GM23338 (cell line): Measurements from ENCODE around the gene GOLGA7B. TPM values are rescaled to one million over a fixed set of nuclear protein-coding genes. Genes with fewer than 3 reads are reported as not detected.

Experiments
- ATAC-seq: fragments of 200-7000 bp; cut with Tn5 transposase; 3 replicates; pipeline ENCODE4 v1.9.1; 2020
- DNase-seq: peaks from one replicate; pipeline ENCODE4 v3.0.0-alpha.2; 2015; ENCODE audit warnings: low spot score
- H2AFZ ChIP-seq: fragments of 200-600 bp; sonication (generic); 2 replicates; pipeline ENCODE4 v1.8.0; 2016; ENCODE audit warnings: antibody characterized with exemption, mild to moderate bottlenecking, moderate library complexity
- H3F3A ChIP-seq: fragments of 200-600 bp; sonication (generic); replicated peaks from 2 replicates; pipeline ENCODE4 v1.8.0; 2017; ENCODE audit warnings: antibody characterized with exemption, mixed run types, low read depth
- H3K27ac ChIP-seq: fragments of 200-600 bp; sonication (generic); 2 replicates; pipeline ENCODE4 v1.6.1; 2016; ENCODE audit warnings: low read depth
- H3K27me3 ChIP-seq: fragments of 200-600 bp; sonication (generic); 2 replicates; pipeline ENCODE4 v1.8.0; 2016; ENCODE audit warnings: mild to moderate bottlenecking, mixed run types, moderate library complexity; ENCODE audit not compliant: insufficient read depth
- H3K36me3 ChIP-seq: fragments of 200-600 bp; sonication (generic); 2 replicates; pipeline ENCODE4 v1.8.0; 2016; ENCODE audit warnings: mild to moderate bottlenecking; ENCODE audit not compliant: insufficient read depth
- H3K4me1 ChIP-seq: fragments of 200-600 bp; sonication (generic); 2 replicates; pipeline ENCODE4 v1.8.0; 2016; ENCODE audit warnings: mild to moderate bottlenecking, moderate library complexity; ENCODE audit not compliant: insufficient read depth
- H3K4me2 ChIP-seq: fragments of 200-600 bp; sonication (generic); 2 replicates; pipeline ENCODE4 v1.7.1; 2017; ENCODE audit warnings: mixed run types
- H3K4me3 ChIP-seq: fragments of 200-600 bp; sonication (generic); 2 replicates; pipeline ENCODE4 v1.6.1; 2016; ENCODE audit warnings: mixed run types
- H3K79me2 ChIP-seq: fragments of 200-600 bp; sonication (generic); replicated peaks from 2 replicates; pipeline ENCODE4 v1.8.0; 2017; ENCODE audit warnings: mild to moderate bottlenecking; ENCODE audit not compliant: insufficient read depth
- H3K9me2 ChIP-seq: fragments of 200-600 bp; sonication (generic); 2 replicates; pipeline ENCODE4 v1.8.0; 2017; ENCODE audit not compliant: insufficient read depth
- H4K20me1 ChIP-seq: fragments of 200-600 bp; sonication (generic); replicated peaks from 2 replicates; pipeline ENCODE4 v1.8.0; 2017; ENCODE audit warnings: mild to moderate bottlenecking; ENCODE audit not compliant: insufficient read depth
- H3K27ac Mint-ChIP-seq: 2 replicates; pipeline ENCODE4 v1.8.0; 2020; ENCODE audit warnings: inconsistent platforms, mild to moderate bottlenecking, moderate library complexity, mixed read lengths
- H3K27me3 Mint-ChIP-seq: 3 replicates; pipeline ENCODE4 v1.8.0; 2022; ENCODE audit warnings: low read depth, mild to moderate bottlenecking, moderate library complexity, mixed read lengths, inconsistent platforms; ENCODE audit not compliant: insufficient read depth, poor library complexity
- H3K36me3 Mint-ChIP-seq: 3 replicates; pipeline ENCODE4 v1.8.0; 2021; ENCODE audit warnings: low read depth, mild to moderate bottlenecking, inconsistent platforms, moderate library complexity, mixed read lengths
- H3K4me1 Mint-ChIP-seq: 3 replicates; pipeline ENCODE4 v1.8.0; 2020; ENCODE audit warnings: mild to moderate bottlenecking, inconsistent platforms, mixed read lengths
- H3K4me3 Mint-ChIP-seq: 3 replicates; pipeline ENCODE4 v1.8.0; 2021; ENCODE audit warnings: moderate library complexity, mild to moderate bottlenecking, inconsistent platforms, mixed read lengths
- H3K9me3 Mint-ChIP-seq: 3 replicates; pipeline ENCODE4 v1.8.0; 2020; ENCODE audit warnings: moderate library complexity, mild to moderate bottlenecking, inconsistent platforms, mixed read lengths
- POLR2AphosphoS5 ChIP-seq: IDR thresholded peaks from 2 replicates; pipeline ENCODE4 v1.6.1; 2016; ENCODE audit warnings: antibody characterized with exemption, low read depth
- ZNF114 ChIP-seq: fragments of 250-450 bp; sonication (Bioruptor Pico); IDR thresholded peaks from 2 replicates; pipeline ENCODE4 v1.5.0; 2020; ENCODE audit warnings: mild to moderate bottlenecking, moderate library complexity
- ZNF331 ChIP-seq: fragments of 250-450 bp; sonication (Bioruptor Pico); IDR thresholded peaks from 2 replicates; pipeline ENCODE4 v1.5.0; 2020; ENCODE audit warnings: low read depth, mild to moderate bottlenecking, moderate library complexity
- ZNF462 ChIP-seq: fragments of 250-450 bp; sonication (Bioruptor Pico); IDR thresholded peaks from 2 replicates; pipeline ENCODE4 v1.5.0; 2020; ENCODE audit warnings: mild to moderate bottlenecking, moderate library complexity
- polyA plus RNA-seq: library from polyadenylated mRNA; unstranded; fragments of >200 nt; fragmentation: Nextera tagmentation; extraction: Ambion mirVana; gene quantifications from 2 replicates; pipeline ENCODE4 v1.2.1, GENCODE V29; 2016
- total RNA-seq: library from RNA; depleted of rRNA; stranded (reverse); fragments of >200 nt; shearing (Covaris generic); gene quantifications from 2 replicates; pipeline ENCODE4 v1.2.3, GENCODE V29; 2014
- TF ChIP-seq, protein P1 (sequence below), 2 experiments: fragments of 200-600 bp in 1 of 2; sonication (generic) in 1 of 2; conservative IDR thresholded peaks; 2 replicates each; pipeline versions ENCODE4 v1.5.1 to v1.6.1; 2016 to 2017; ENCODE audit warnings: antibody characterized with exemption in 2 of 2, low read depth in 2 of 2, mild to moderate bottlenecking in 2 of 2, moderate library complexity in 1 of 2

Gene GOLGA7B
- total and polyA plus RNA-seq, 2 experiments from 2014 or later, result 0.14 to 0.15 TPM

- TF ChIP-seq, protein P1, sequence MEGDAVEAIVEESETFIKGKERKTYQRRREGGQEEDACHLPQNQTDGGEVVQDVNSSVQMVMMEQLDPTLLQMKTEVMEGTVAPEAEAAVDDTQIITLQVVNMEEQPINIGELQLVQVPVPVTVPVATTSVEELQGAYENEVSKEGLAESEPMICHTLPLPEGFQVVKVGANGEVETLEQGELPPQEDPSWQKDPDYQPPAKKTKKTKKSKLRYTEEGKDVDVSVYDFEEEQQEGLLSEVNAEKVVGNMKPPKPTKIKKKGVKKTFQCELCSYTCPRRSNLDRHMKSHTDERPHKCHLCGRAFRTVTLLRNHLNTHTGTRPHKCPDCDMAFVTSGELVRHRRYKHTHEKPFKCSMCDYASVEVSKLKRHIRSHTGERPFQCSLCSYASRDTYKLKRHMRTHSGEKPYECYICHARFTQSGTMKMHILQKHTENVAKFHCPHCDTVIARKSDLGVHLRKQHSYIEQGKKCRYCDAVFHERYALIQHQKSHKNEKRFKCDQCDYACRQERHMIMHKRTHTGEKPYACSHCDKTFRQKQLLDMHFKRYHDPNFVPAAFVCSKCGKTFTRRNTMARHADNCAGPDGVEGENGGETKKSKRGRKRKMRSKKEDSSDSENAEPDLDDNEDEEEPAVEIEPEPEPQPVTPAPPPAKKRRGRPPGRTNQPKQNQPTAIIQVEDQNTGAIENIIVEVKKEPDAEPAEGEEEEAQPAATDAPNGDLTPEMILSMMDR (conservative IDR thresholded peaks at IDR 0.05; ENCODE audit: low read depth in 2 of 2), result no peak
- TF ChIP-seq ZNF114 (CRISPR knock-in tag) (no peak), ZNF331 (CRISPR knock-in tag) (no peak), ZNF462 (no peak)
Observed at GRCh38 chr10:97888134-97888533, 38.5 kb downstream of the GOLGA7B start (continued).

GRCh38 chr10:97888641-97889262 lies 39.1 kb downstream of the GOLGA7B start:
- Histone ChIP-seq H3K79me2 (no peaks in the 10 kb centered on the region), H3K27me3 (no peaks in the 10 kb centered on the region), H3K4me3 (no peak overlapping the region), H3K36me3 (no peaks in the 10 kb centered on the region), H4K20me1 (no peaks in the 10 kb centered on the region), H2AFZ (no peak overlapping the region), H3K4me2 (peak overlapping the region; percentile 60; the same call in 1 of the 2 replicates), H3K27ac (no peak overlapping the region), H3K4me1 (peaks cover 14% of the 10 kb centered on the region; the same call in 1 of the 2 replicates), H3K9me2 (0 out of 2 replicates have a peak, but pooled peaks cover 2% of the 10 kb centered on the region), H3F3A (no peaks in the 10 kb centered on the region)
- no peaks in the 10 kb centered on the region for H3K36me3 Mint-ChIP-seq
- peak overlapping the region; percentile 5; the same call in 1 of the 3 replicates for H3K4me3 Mint-ChIP-seq
- ATAC-seq, result peak; percentile 57
- peaks cover 31% of the 10 kb centered on the region for H3K4me1 Mint-ChIP-seq
- H3K9me3 Mint-ChIP-seq, result no peaks in the 10 kb centered on the region
- peaks cover 5% of the 10 kb centered on the region for H3K27me3 Mint-ChIP-seq
- peak; percentile 56 for DNase-seq
- peak overlapping the region; percentile 56; the same call in 1 of the 2 replicates for H3K27ac Mint-ChIP-seq
- no peak for TF ChIP-seq ZNF462
- TF ChIP-seq POLR2AphosphoS5, result no peak
